Measurements from ENCODE around the gene TST. TPM values are rescaled to one million over a fixed set of nuclear protein-coding genes. Genes with fewer than 3 reads are reported as not detected.
A peak's percentile ranks its signal among the peaks of the same experiment; 100 is the strongest.

TST gene
- total and polyA plus RNA-seq, 7 donors, result 29.1 to 1,038 (median 31.4) TPM

GRCh38 chr22:37045958-37046357 lies 26.7 kb upstream of the TST start:
- TF ChIP-seq POLR2AphosphoS5 (IDR thresholded peaks at IDR 0.05) (no peak), CTCF (IDR thresholded peaks at IDR 0.05) (no peak), POLR2A (IDR thresholded peaks at IDR 0.05) (no peak), EP300 (IDR thresholded peaks at IDR 0.05) (no peak)
- WGBS, 2 donors, result 33 to 38% methylated on average over 4 of the region's 4 CpGs
- H3K27me3 ChIP-seq, result peaks cover 0 to 5% (median 0%) of the 10 kb centered on the region in 3 donors
- DNase-seq, result no peak
- no peaks in the 10 kb centered on the region for H3K36me3 ChIP-seq
- H3K27ac ChIP-seq, result no peak overlapping the region
- H3K4me3 ChIP-seq, result no peak overlapping the region
- intact Hi-C loops (cut with DNase I), result loop anchor here (10.0 kb wide), 1 partner anchor 261 kb away; no protein-coding TSS in a partner anchor
- H3K9me3 ChIP-seq, result no peaks in the 10 kb centered on the region
- peaks cover 0 to 3% (median under 1%) of the 10 kb centered on the region in 4 donors for H3K4me1 ChIP-seq

- TF ChIP-seq POLR2A (IDR thresholded peaks at IDR 0.05) (no peak), POLR2AphosphoS5 (IDR thresholded peaks at IDR 0.05) (no peak), EP300 (IDR thresholded peaks at IDR 0.05) (no peak), CTCF (IDR thresholded peaks at IDR 0.05) (no peak)
- intact Hi-C loops (cut with DNase I), result loop anchor here (10.0 kb wide), 1 partner anchor 260 kb away; no protein-coding TSS in a partner anchor
- WGBS, 2 donors, result 42 to 68% methylated on average over 9 of the region's 9 CpGs
- H3K4me3 ChIP-seq, result no peak overlapping the region
- H3K4me1 ChIP-seq, result no peaks in the 10 kb centered on the region
- no peaks in the 10 kb centered on the region for H3K36me3 ChIP-seq
- H3K27ac ChIP-seq, result no peak overlapping the region
- DNase-seq, result no peak
- H3K27me3 ChIP-seq, result peaks cover 0 to 5% (median 0%) of the 10 kb centered on the region in 3 donors
- H3K9me3 ChIP-seq, result no peaks in the 10 kb centered on the region
These were observed 25.7 kb upstream of the TST start for GRCh38 chr22:37044634-37045625.

- 10 to 40% methylated on average over 17 of the region's 17 CpGs for WGBS, 2 donors
- no peak overlapping the region for H3K4me3 ChIP-seq
- H3K27ac ChIP-seq, result no peak overlapping the region
- DNase-seq, result no peak
- no peaks in the 10 kb centered on the region for H3K9me3 ChIP-seq
- TF ChIP-seq POLR2AphosphoS5 (IDR thresholded peaks at IDR 0.05), result no peak
- peak in 3 of 4 experiments; percentile 21 to 54 (median 48) for TF ChIP-seq CTCF (IDR thresholded peaks at IDR 0.05)
- H3K36me3 ChIP-seq, result no peaks in the 10 kb centered on the region
- intact Hi-C loops (cut with DNase I), result loop anchor here (10.0 kb wide), 1 partner anchor 259 kb away; no protein-coding TSS in a partner anchor
- peaks cover 0 to 5% (median 0%) of the 10 kb centered on the region in 3 donors for H3K27me3 ChIP-seq
- H3K4me1 ChIP-seq, result no peaks in the 10 kb centered on the region
These were observed 24.7 kb upstream of the TST start for GRCh38 chr22:37043828-37044538.

- Histone ChIP-seq H3K27me3 (peaks cover 0 to 5% (median 0%) of the 10 kb centered on the region in 3 donors), H3K4me1 (no peaks in the 10 kb centered on the region), H3K36me3 (no peaks in the 10 kb centered on the region), H3K9me3 (no peaks in the 10 kb centered on the region), H3K4me3 (no peak overlapping the region), H3K27ac (no peak overlapping the region)
- 38 to 64% methylated on average over 7 of the region's 7 CpGs for WGBS, 2 donors
- intact Hi-C loops (cut with DNase I), result loop anchor here (10.0 kb wide), 1 partner anchor 259 kb away; no protein-coding TSS in a partner anchor
- DNase-seq, result no peak
- TF ChIP-seq EP300 (IDR thresholded peaks at IDR 0.05) (no peak), CTCF (IDR thresholded peaks at IDR 0.05) (no peak), POLR2A (IDR thresholded peaks at IDR 0.05) (no peak), POLR2AphosphoS5 (IDR thresholded peaks at IDR 0.05) (no peak)
These were observed 24.1 kb upstream of the TST start for GRCh38 chr22:37043209-37043827.
